Measurements from ENCODE around the gene SLC38A9.

DNA sequence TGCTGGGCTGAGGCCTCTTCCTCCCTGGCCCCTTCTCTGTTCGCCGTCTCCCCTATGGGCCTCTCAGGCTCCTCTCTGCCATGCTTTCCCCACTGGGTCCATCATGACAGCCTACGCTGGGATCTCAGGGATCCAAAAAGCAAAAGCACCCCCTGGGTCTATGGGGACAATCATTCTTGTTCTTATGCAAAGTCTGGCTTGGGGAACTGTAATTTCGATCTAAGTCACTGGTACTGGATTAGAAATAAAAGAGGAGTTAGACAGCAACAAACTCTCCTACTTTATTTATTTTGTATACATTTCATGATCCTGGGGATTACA is 86.6 kb downstream of the SLC38A9 start:
- no peak for TF ChIP-seq ZNF274 (IDR thresholded peaks at IDR 0.05; ENCODE audit: low read depth, low read length)
- TF ChIP-seq YY1 (IDR thresholded peaks at IDR 0.05; ENCODE audit: insufficient read depth, insufficient read length), result no peak
- TF ChIP-seq SUZ12 (IDR thresholded peaks at IDR 0.05; ENCODE audit: extremely low read depth, insufficient read depth, insufficient read length), result no peak

Measured in NT2/D1 (cell line).